Measurements from ENCODE around the gene PRH2. TPM values are rescaled to one million over a fixed set of nuclear protein-coding genes. Genes with fewer than 3 reads are reported as not detected.

Gene PRH2
- total RNA-seq, 1 experiment from 2014 or later = not detected

DNA sequence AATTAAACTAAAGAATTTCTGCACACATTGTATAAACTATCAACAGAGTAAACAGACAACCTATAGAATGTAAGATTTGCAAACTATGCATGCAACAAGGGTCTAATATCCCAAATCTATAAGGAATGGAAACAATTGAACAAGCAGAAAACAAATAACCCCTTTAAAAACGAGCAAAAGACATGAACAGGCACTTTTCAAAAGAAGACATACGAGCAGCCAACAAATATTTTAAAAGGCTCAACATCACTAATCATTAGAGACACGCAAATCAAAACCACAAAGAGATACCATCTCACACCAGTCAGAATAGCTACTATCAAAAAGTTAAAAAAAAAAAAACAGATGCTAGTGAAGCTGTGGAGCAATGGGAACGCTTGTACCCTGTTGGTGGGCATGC is 24.4 kb upstream of the PRH2 start:
- H3K9me3 ChIP-seq (ENCODE audit: low read length) = 0 out of 2 replicates have a peak, but pooled peaks cover 4% of the 10 kb centered on the region
- H3K79me2 ChIP-seq (ENCODE audit: low read length) = peaks cover 12% of the 10 kb centered on the region
- H4K20me1 ChIP-seq (ENCODE audit: insufficient read depth, low read depth, low read length) = no peaks in the 10 kb centered on the region
- no peak overlapping the region for H3K9ac ChIP-seq (ENCODE audit: low read length)
- H3K27ac ChIP-seq (ENCODE audit: low read length) = no peak overlapping the region
- no peak overlapping the region for H3K4me2 ChIP-seq (ENCODE audit: low read depth, low read length, poor library complexity, severe bottlenecking)
- no peak overlapping the region for H3K4me3 ChIP-seq (ENCODE audit: low read length)
- no peaks in the 10 kb centered on the region for H3K9me2 ChIP-seq (replicated peaks; ENCODE audit: insufficient read depth, low read length)
- no peaks in the 10 kb centered on the region for H3K4me1 ChIP-seq (ENCODE audit: low read length)
- no peaks in the 10 kb centered on the region for H3K27me3 ChIP-seq (ENCODE audit: low read length)
- no peaks in the 10 kb centered on the region for H3K36me3 ChIP-seq (ENCODE audit: insufficient read depth, low read length)
- H2AFZ ChIP-seq (ENCODE audit: low read length) = no peak overlapping the region
- DNase-seq = no peak

- H3K27ac ChIP-seq (ENCODE audit: low read length) = no peak within 1 kb of the TSS
- DNase-seq = no peak
Measured at GRCh38 chr12:10909462-10909861, 19.6 kb upstream of the PRH2 start, which contains the start of gene TAS2R13. TSS of gene TAS2R13 (minus strand) at chr12:10909562. CDS start at chr12:10909298, 264 bp downstream.

DNA sequence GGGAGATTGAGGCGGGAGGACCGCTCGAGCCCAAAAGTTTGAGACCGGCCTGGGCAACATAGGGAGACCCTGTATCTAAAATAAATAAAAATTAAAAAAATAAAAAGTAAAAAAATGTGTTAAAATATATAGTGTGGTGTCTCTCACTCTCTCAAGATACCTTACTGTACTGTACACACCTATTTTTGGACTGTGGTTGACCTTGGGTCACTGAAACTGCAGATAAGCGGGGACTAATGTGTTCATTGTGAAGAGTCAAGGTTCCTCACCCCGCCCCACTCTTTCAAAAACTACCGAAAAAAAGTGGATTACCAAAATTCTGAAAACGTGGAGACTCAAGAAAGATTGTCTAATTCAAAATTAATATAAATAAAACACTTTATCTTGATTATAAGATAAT is 18.7 kb upstream of the PRH2 start:
- H2AFZ ChIP-seq (ENCODE audit: low read length) = no peak overlapping the region
- no peak overlapping the region for H3K9ac ChIP-seq (ENCODE audit: low read length)
- no peaks in the 10 kb centered on the region for H4K20me1 ChIP-seq (ENCODE audit: insufficient read depth, low read depth, low read length)
- no peak overlapping the region for H3K27ac ChIP-seq (ENCODE audit: low read length)
- no peaks in the 10 kb centered on the region for H3K4me1 ChIP-seq (ENCODE audit: low read length)
- no peak overlapping the region for H3K4me3 ChIP-seq (ENCODE audit: low read length)
- H3K36me3 ChIP-seq (ENCODE audit: insufficient read depth, low read length) = no peaks in the 10 kb centered on the region
- no peaks in the 10 kb centered on the region for H3K79me2 ChIP-seq (ENCODE audit: low read length)
- no peak for DNase-seq
- 0 out of 2 replicates have a peak, but pooled peaks cover 4% of the 10 kb centered on the region for H3K9me3 ChIP-seq (ENCODE audit: low read length)
- no peaks in the 10 kb centered on the region for H3K27me3 ChIP-seq (ENCODE audit: low read length)
- H3K4me2 ChIP-seq (ENCODE audit: low read depth, low read length, poor library complexity, severe bottlenecking) = no peak overlapping the region
- H3K9me2 ChIP-seq (replicated peaks; ENCODE audit: insufficient read depth, low read length) = no peaks in the 10 kb centered on the region

More at GRCh38 chr12:10909462-10909861, 19.6 kb upstream of the PRH2 start, which contains the start of gene TAS2R13:
- 0 out of 2 replicates have a peak, but pooled peaks cover 4% of the 10 kb centered on the region for H3K9me3 ChIP-seq (ENCODE audit: low read length)
- H3K4me1 ChIP-seq (ENCODE audit: low read length) = no peaks in the 10 kb centered on the region
- H2AFZ ChIP-seq (ENCODE audit: low read length) = no peak within 1 kb of the TSS
- H3K36me3 ChIP-seq (ENCODE audit: insufficient read depth, low read length) = no peaks in the 10 kb centered on the region
- no peaks in the 10 kb centered on the region; the same call in 1 of the 2 replicates for H3K79me2 ChIP-seq (ENCODE audit: low read length)
- no peak within 1 kb of the TSS for H3K9ac ChIP-seq (ENCODE audit: low read length)
- no peaks in the 10 kb centered on the region for H3K9me2 ChIP-seq (replicated peaks; ENCODE audit: insufficient read depth, low read length)
- H3K4me3 ChIP-seq (ENCODE audit: low read length) = no peak within 1 kb of the TSS
- no peaks in the 10 kb centered on the region for H3K27me3 ChIP-seq (ENCODE audit: low read length)
- no peaks in the 10 kb centered on the region for H4K20me1 ChIP-seq (ENCODE audit: insufficient read depth, low read depth, low read length)
- H3K4me2 ChIP-seq (ENCODE audit: low read depth, low read length, poor library complexity, severe bottlenecking) = no peak within 1 kb of the TSS

DNA sequence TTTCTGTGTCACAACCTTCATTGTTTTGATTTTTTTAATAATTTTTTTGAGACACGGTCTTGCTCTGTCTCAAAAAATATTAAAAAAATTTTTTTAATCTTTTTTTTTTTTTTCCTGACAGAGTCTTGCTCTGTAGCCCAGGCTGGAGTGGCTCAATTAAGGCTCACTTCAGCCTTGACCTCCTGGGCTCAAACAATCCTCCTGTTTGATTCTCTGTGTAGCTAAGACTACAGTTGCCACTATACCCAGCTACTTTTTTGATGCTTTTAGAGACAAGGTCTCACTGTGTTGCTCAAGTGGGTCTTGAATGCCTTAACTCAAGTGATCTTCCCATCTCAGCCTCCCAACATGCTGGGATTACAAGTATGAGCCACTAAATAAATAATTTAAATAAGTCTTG is 9.2 kb upstream of the PRH2 start:
- no peak overlapping the region for H2AFZ ChIP-seq (ENCODE audit: low read length)
- no peaks in the 10 kb centered on the region for H3K9me3 ChIP-seq (ENCODE audit: low read length)
- no peaks in the 10 kb centered on the region for H3K36me3 ChIP-seq (ENCODE audit: insufficient read depth, low read length)
- DNase-seq = no peak
- no peaks in the 10 kb centered on the region for H4K20me1 ChIP-seq (ENCODE audit: insufficient read depth, low read depth, low read length)
- H3K79me2 ChIP-seq (ENCODE audit: low read length) = peaks cover 3% of the 10 kb centered on the region; the same call in 1 of the 2 replicates
- no peaks in the 10 kb centered on the region for H3K4me1 ChIP-seq (ENCODE audit: low read length)
- H3K27me3 ChIP-seq (ENCODE audit: low read length) = no peaks in the 10 kb centered on the region
- H3K4me3 ChIP-seq (ENCODE audit: low read length) = no peak overlapping the region
- no peak overlapping the region for H3K9ac ChIP-seq (ENCODE audit: low read length)
- H3K27ac ChIP-seq (ENCODE audit: low read length) = no peak overlapping the region
- H3K4me2 ChIP-seq (ENCODE audit: low read depth, low read length, poor library complexity, severe bottlenecking) = no peak overlapping the region
- no peaks in the 10 kb centered on the region for H3K9me2 ChIP-seq (replicated peaks; ENCODE audit: insufficient read depth, low read length)

DNA sequence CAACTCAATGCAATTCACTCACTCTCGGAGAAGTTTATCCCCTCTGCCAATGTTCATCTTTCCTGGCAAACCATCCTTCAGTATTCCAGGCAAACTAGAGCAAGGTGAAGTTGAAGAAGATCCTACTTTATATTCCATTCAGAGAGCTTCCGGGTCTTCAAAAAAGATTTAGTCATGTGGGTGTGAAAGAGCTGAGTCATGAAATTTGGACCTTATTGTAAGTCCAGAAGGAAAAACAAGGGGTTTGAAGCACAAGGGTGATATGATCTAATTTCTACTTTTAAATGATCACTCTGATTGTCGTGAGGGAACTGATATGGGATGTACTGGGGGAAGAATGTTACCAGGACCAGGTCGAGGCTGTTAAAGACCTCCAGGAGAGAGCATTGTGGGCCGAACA is 2.8 kb upstream of the PRH2 start:
- no peaks in the 10 kb centered on the region for H3K36me3 ChIP-seq (ENCODE audit: insufficient read depth, low read length)
- H2AFZ ChIP-seq (ENCODE audit: low read length) = no peak overlapping the region
- no peaks in the 10 kb centered on the region for H3K79me2 ChIP-seq (ENCODE audit: low read length)
- H3K4me2 ChIP-seq (ENCODE audit: low read depth, low read length, poor library complexity, severe bottlenecking) = no peak overlapping the region
- H3K4me1 ChIP-seq (ENCODE audit: low read length) = no peaks in the 10 kb centered on the region
- H3K27ac ChIP-seq (ENCODE audit: low read length) = no peak overlapping the region
- no peaks in the 10 kb centered on the region for H3K9me3 ChIP-seq (ENCODE audit: low read length)
- H3K4me3 ChIP-seq (ENCODE audit: low read length) = no peak overlapping the region
- H4K20me1 ChIP-seq (ENCODE audit: insufficient read depth, low read depth, low read length) = no peaks in the 10 kb centered on the region
- DNase-seq = no peak
- no peak overlapping the region for H3K9ac ChIP-seq (ENCODE audit: low read length)
- H3K27me3 ChIP-seq (ENCODE audit: low read length) = no peaks in the 10 kb centered on the region
- H3K9me2 ChIP-seq (replicated peaks; ENCODE audit: insufficient read depth, low read length) = no peaks in the 10 kb centered on the region; the same call in 1 of the 2 replicates

GRCh38 chr12:10936506-10936905 is 7.5 kb downstream of the PRH2 start:
- peak; percentile 47 for DNase-seq
- no peak overlapping the region for H3K9ac ChIP-seq (ENCODE audit: low read length)
- H3K9me2 ChIP-seq (replicated peaks; ENCODE audit: insufficient read depth, low read length) = no peaks in the 10 kb centered on the region
- no peak overlapping the region for H3K4me3 ChIP-seq (ENCODE audit: low read length)
- no peaks in the 10 kb centered on the region for H3K9me3 ChIP-seq (ENCODE audit: low read length)
- peak overlapping the region; percentile 28 for H3K4me2 ChIP-seq (ENCODE audit: low read depth, low read length, poor library complexity, severe bottlenecking)
- H3K27me3 ChIP-seq (ENCODE audit: low read length) = no peaks in the 10 kb centered on the region
- H3K27ac ChIP-seq (ENCODE audit: low read length) = peak overlapping the region; percentile 65
- H4K20me1 ChIP-seq (ENCODE audit: insufficient read depth, low read depth, low read length) = no peaks in the 10 kb centered on the region
- H3K79me2 ChIP-seq (ENCODE audit: low read length) = peaks cover 20% of the 10 kb centered on the region
- no peak overlapping the region for H2AFZ ChIP-seq (ENCODE audit: low read length)
- H3K4me1 ChIP-seq (ENCODE audit: low read length) = peaks cover 18% of the 10 kb centered on the region
- no peaks in the 10 kb centered on the region for H3K36me3 ChIP-seq (ENCODE audit: insufficient read depth, low read length)

- no peaks in the 10 kb centered on the region for H3K27me3 ChIP-seq (ENCODE audit: low read length)
- H4K20me1 ChIP-seq (ENCODE audit: insufficient read depth, low read depth, low read length) = no peaks in the 10 kb centered on the region
- H3K36me3 ChIP-seq (ENCODE audit: insufficient read depth, low read length) = no peaks in the 10 kb centered on the region
- H2AFZ ChIP-seq (ENCODE audit: low read length) = no peak within 1 kb of the TSS
- H3K79me2 ChIP-seq (ENCODE audit: low read length) = peaks cover 20% of the 10 kb centered on the region
- no peak within 1 kb of the TSS for H3K9ac ChIP-seq (ENCODE audit: low read length)
- H3K27ac ChIP-seq (ENCODE audit: low read length) = peak within 1 kb of the TSS; percentile 10; the same call in 1 of the 2 replicates
- no peaks in the 10 kb centered on the region for H3K9me3 ChIP-seq (ENCODE audit: low read length)
- H3K9me2 ChIP-seq (replicated peaks; ENCODE audit: insufficient read depth, low read length) = no peaks in the 10 kb centered on the region
- H3K4me3 ChIP-seq (ENCODE audit: low read length) = no peak within 1 kb of the TSS
- H3K4me2 ChIP-seq (ENCODE audit: low read depth, low read length, poor library complexity, severe bottlenecking) = no peak within 1 kb of the TSS
- DNase-seq = no peak
- H3K4me1 ChIP-seq (ENCODE audit: low read length) = peaks cover 18% of the 10 kb centered on the region
Measured at GRCh38 chr12:10939163-10939562, 10.1 kb downstream of the PRH2 start, which contains the start of gene TAS2R14. TSS of gene TAS2R14 (minus strand) at chr12:10939263. CDS start at chr12:10939207, 56 bp downstream.

GRCh38 chr12:10940389-10940788 is 11.4 kb downstream of the PRH2 start:
- H3K4me2 ChIP-seq (ENCODE audit: low read depth, low read length, poor library complexity, severe bottlenecking) = no peak overlapping the region
- no peak overlapping the region for H3K27ac ChIP-seq (ENCODE audit: low read length)
- no peak overlapping the region for H2AFZ ChIP-seq (ENCODE audit: low read length)
- peaks cover 18% of the 10 kb centered on the region for H3K79me2 ChIP-seq (ENCODE audit: low read length)
- no peaks in the 10 kb centered on the region for H3K36me3 ChIP-seq (ENCODE audit: insufficient read depth, low read length)
- no peaks in the 10 kb centered on the region for H3K27me3 ChIP-seq (ENCODE audit: low read length)
- H4K20me1 ChIP-seq (ENCODE audit: insufficient read depth, low read depth, low read length) = no peaks in the 10 kb centered on the region
- H3K9ac ChIP-seq (ENCODE audit: low read length) = no peak overlapping the region
- H3K9me2 ChIP-seq (replicated peaks; ENCODE audit: insufficient read depth, low read length) = no peaks in the 10 kb centered on the region
- H3K4me1 ChIP-seq (ENCODE audit: low read length) = peaks cover 18% of the 10 kb centered on the region
- H3K9me3 ChIP-seq (ENCODE audit: low read length) = no peaks in the 10 kb centered on the region
- DNase-seq = no peak
- no peak overlapping the region for H3K4me3 ChIP-seq (ENCODE audit: low read length)
